Caco-2 (cell line): ENCODE measurements around the gene CLEC2B. TPM values are rescaled to one million over a fixed set of nuclear protein-coding genes. Genes with fewer than 3 reads are reported as not detected.

ENCODE experiments used
- BruUV-seq: library from RNA; stranded (reverse); fragments of 400-500 nt; replicated peaks from 2 replicates; lab custom pipeline; 2021; lab: Mats Ljungman, UMichigan
- CTCF ChIA-PET: fragments of 300-600 bp; sonication (Branson Sonifier 250); formaldehyde crosslinking; loops from one replicate; lab custom pipeline; 2022; ENCODE audit warnings: antibody characterized with exemption; lab: Charles Lee
- POLR2A ChIA-PET: fragments of 300-600 bp; sonication (Branson Sonifier 250); formaldehyde crosslinking; loops from one replicate; lab custom pipeline; 2022; ENCODE audit warnings: antibody characterized with exemption; lab: Charles Lee
- DNase-seq, 2 experiments: peaks; one replicate each; pipeline versions ENCODE4 v3.0.0 to v3.0.0-alpha.2; 2020 to 2022
- H3K27me3 ChIP-seq: replicated peaks from 2 replicates; pipeline ENCODE4 v1.6.0; 2011; ENCODE audit warnings: low read length; ENCODE audit not compliant: control insufficient read depth, insufficient read depth
- H3K36me3 ChIP-seq: 2 replicates; pipeline ENCODE4 v1.5.1; 2011; ENCODE audit warnings: low read length; ENCODE audit not compliant: control insufficient read depth, insufficient read depth
- H3K4me1 ChIP-seq: fragments of 250-450 bp; sonication (Bioruptor Pico); 2 replicates; pipeline ENCODE4 v1.5.1; 2020; ENCODE audit warnings: mild to moderate bottlenecking
- H3K4me3 ChIP-seq: 2 replicates; pipeline ENCODE4 v1.5.1; 2011; ENCODE audit warnings: low read depth, mild to moderate bottlenecking, control low read depth, low read length
- H3K9me3 ChIP-seq: fragments of 250-450 bp; sonication (Bioruptor Pico); 2 replicates; pipeline ENCODE4 v1.5.1; 2020; ENCODE audit warnings: mild to moderate bottlenecking, moderate library complexity
- H3K27ac Mint-ChIP-seq: one replicate; pipeline ENCODE4 v1.8.0; 2022; ENCODE audit warnings: mixed read lengths; ENCODE audit not compliant: unreplicated experiment
- H3K27me3 Mint-ChIP-seq: one replicate; pipeline ENCODE4 v1.8.0; 2022; ENCODE audit warnings: mixed read lengths; ENCODE audit not compliant: insufficient read depth, unreplicated experiment
- H3K36me3 Mint-ChIP-seq: one replicate; pipeline ENCODE4 v1.8.0; 2022; ENCODE audit warnings: mild to moderate bottlenecking, mixed read lengths; ENCODE audit not compliant: insufficient read depth, unreplicated experiment
- H3K4me1 Mint-ChIP-seq: one replicate; pipeline ENCODE4 v1.8.0; 2022; ENCODE audit warnings: low read depth, mixed read lengths; ENCODE audit not compliant: unreplicated experiment
- H3K4me3 Mint-ChIP-seq: one replicate; pipeline ENCODE4 v1.8.0; 2022; ENCODE audit warnings: mild to moderate bottlenecking, moderate library complexity, mixed read lengths; ENCODE audit not compliant: unreplicated experiment
- H3K9me3 Mint-ChIP-seq: one replicate; pipeline ENCODE4 v1.8.0; 2022; ENCODE audit warnings: mixed read lengths; ENCODE audit not compliant: unreplicated experiment
- intact Hi-C: fragments of 100-400 bp; cut with micrococcal nuclease; formaldehyde crosslinking; loops from one replicate; pipeline ENCODE4 v1.10.0; 2022; ENCODE audit not compliant: unreplicated experiment
- total RNA-seq: library from RNA; stranded (reverse); gene quantifications from 2 replicates; pipeline ENCODE4 v1.2.3, GENCODE V29; 2022
- TF ChIP-seq, protein P1 (sequence below), 2 experiments: fragments of 200-600 bp in 1 of 2; IDR thresholded peaks; 1 replicate in 1 of 2; 2 replicates in 1 of 2; pipeline versions ENCODE4 v1.5.1 to v1.8.0; 2011 to 2022; ENCODE audit warnings: antibody characterized with exemption in 1 of 2, control low read depth in 1 of 2, inconsistent platforms in 1 of 2, low read depth in 1 of 2, low read length in 1 of 2, mild to moderate bottlenecking in 1 of 2, moderate library complexity in 1 of 2; ENCODE audit not compliant: insufficient read depth in 1 of 2, severe bottlenecking in 1 of 2, unreplicated experiment in 1 of 2

Gene CLEC2B
- total RNA-seq, 1 experiment from 2014 or later = not detected

GRCh38 chr12:9809338-9809737, 59.8 kb downstream of the CLEC2B start:
- Mint-ChIP-seq H3K4me1 (no peaks in the 10 kb centered on the region), H3K4me3 (no peak overlapping the region), H3K36me3 (no peaks in the 10 kb centered on the region), H3K9me3 (no peaks in the 10 kb centered on the region), H3K27ac (no peak overlapping the region), H3K27me3 (peaks cover 23% of the 10 kb centered on the region)
- H3K9me3 ChIP-seq = no peaks in the 10 kb centered on the region
- BruUV-seq = no TSS peak
- H3K4me3 ChIP-seq = no peak overlapping the region
- intact Hi-C loops = no loop called here
- ChIA-PET CTCF (no interaction called here), POLR2A (no interaction called here)
- no peaks in the 10 kb centered on the region for H3K27me3 ChIP-seq
- no peaks in the 10 kb centered on the region for H3K36me3 ChIP-seq
- no peaks in the 10 kb centered on the region for H3K4me1 ChIP-seq
- TF ChIP-seq, protein P1, sequence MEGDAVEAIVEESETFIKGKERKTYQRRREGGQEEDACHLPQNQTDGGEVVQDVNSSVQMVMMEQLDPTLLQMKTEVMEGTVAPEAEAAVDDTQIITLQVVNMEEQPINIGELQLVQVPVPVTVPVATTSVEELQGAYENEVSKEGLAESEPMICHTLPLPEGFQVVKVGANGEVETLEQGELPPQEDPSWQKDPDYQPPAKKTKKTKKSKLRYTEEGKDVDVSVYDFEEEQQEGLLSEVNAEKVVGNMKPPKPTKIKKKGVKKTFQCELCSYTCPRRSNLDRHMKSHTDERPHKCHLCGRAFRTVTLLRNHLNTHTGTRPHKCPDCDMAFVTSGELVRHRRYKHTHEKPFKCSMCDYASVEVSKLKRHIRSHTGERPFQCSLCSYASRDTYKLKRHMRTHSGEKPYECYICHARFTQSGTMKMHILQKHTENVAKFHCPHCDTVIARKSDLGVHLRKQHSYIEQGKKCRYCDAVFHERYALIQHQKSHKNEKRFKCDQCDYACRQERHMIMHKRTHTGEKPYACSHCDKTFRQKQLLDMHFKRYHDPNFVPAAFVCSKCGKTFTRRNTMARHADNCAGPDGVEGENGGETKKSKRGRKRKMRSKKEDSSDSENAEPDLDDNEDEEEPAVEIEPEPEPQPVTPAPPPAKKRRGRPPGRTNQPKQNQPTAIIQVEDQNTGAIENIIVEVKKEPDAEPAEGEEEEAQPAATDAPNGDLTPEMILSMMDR (IDR thresholded peaks at IDR 0.05; ENCODE audit: insufficient read depth in 1 of 2, low read depth in 1 of 2, low read length in 1 of 2, severe bottlenecking in 1 of 2, unreplicated experiment in 1 of 2) = no peak
- DNase-seq = no peak

GRCh38 chr12:9808504-9808903, 60.6 kb downstream of the CLEC2B start:
- no peak for DNase-seq
- Mint-ChIP-seq H3K9me3 (no peaks in the 10 kb centered on the region), H3K27me3 (peaks cover 21% of the 10 kb centered on the region), H3K27ac (no peak overlapping the region), H3K4me3 (no peak overlapping the region), H3K4me1 (no peaks in the 10 kb centered on the region), H3K36me3 (no peaks in the 10 kb centered on the region)
- CTCF ChIA-PET = no interaction called here
- POLR2A ChIA-PET = no interaction called here
- intact Hi-C loops = no loop called here
- Histone ChIP-seq H3K4me1 (no peaks in the 10 kb centered on the region), H3K4me3 (no peak overlapping the region), H3K36me3 (no peaks in the 10 kb centered on the region), H3K27me3 (no peaks in the 10 kb centered on the region), H3K9me3 (no peaks in the 10 kb centered on the region)
- TF ChIP-seq, protein P1 (IDR thresholded peaks at IDR 0.05; ENCODE audit: insufficient read depth in 1 of 2, low read depth in 1 of 2, low read length in 1 of 2, severe bottlenecking in 1 of 2, unreplicated experiment in 1 of 2) = no peak
- BruUV-seq = no TSS peak

DNA sequence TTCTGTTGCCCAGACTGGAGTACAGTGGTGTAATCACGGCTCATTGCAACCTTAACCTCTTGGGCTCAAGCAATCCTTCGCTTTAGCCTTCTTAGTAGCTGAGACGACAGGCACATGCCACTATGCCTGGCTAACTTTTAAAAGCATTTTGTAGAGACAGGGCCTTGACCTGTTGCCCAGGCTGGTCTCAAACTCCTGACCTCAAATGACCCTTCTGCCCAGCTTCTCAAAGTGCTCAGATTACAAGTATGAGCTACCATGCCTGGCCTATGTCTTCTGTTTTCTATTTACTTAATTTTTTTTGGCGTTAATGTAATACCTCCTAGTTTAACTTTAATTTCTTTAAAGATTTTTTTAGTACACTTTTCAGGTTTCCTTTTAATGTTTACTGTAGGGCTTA, 62.4 kb downstream of the CLEC2B start:
- BruUV-seq = no TSS peak
- peaks cover 21% of the 10 kb centered on the region for H3K27me3 Mint-ChIP-seq
- no peak overlapping the region for H3K4me3 ChIP-seq
- no peaks in the 10 kb centered on the region for H3K4me1 Mint-ChIP-seq
- no peak overlapping the region for H3K4me3 Mint-ChIP-seq
- H3K9me3 ChIP-seq = no peaks in the 10 kb centered on the region
- intact Hi-C loops = no loop called here
- no peak overlapping the region for H3K27ac Mint-ChIP-seq
- POLR2A ChIA-PET = no interaction called here
- no peaks in the 10 kb centered on the region for H3K9me3 Mint-ChIP-seq
- no peaks in the 10 kb centered on the region for H3K36me3 Mint-ChIP-seq
- no peak for DNase-seq
- no peaks in the 10 kb centered on the region for H3K36me3 ChIP-seq
- no peaks in the 10 kb centered on the region for H3K27me3 ChIP-seq
- TF ChIP-seq, protein P1 (IDR thresholded peaks at IDR 0.05; ENCODE audit: insufficient read depth in 1 of 2, low read depth in 1 of 2, low read length in 1 of 2, severe bottlenecking in 1 of 2, unreplicated experiment in 1 of 2) = no peak
- CTCF ChIA-PET = no interaction called here
- no peaks in the 10 kb centered on the region for H3K4me1 ChIP-seq
